Keratinocyte (primary cell): Measurements from ENCODE around the gene IGSF6. TPM values are rescaled to one million over a fixed set of nuclear protein-coding genes. Genes with fewer than 3 reads are reported as not detected.

Experiments
- DNase-seq: peaks from one replicate; pipeline ENCODE4 v3.0.0-alpha.2; 2011; ENCODE audit warnings: low read depth, missing footprints, low spot score
- FAIRE-seq: peaks from 2 replicates; lab custom pipeline; 2011; peaks lifted over from hg19 to GRCh38; lab: Jason Lieb, UNC
- H2AFZ ChIP-seq: 2 replicates; pipeline ENCODE4 v1.6.0; 2012; ENCODE audit warnings: low read length, control low read depth, inconsistent platforms; ENCODE audit not compliant: control insufficient read depth
- H3K27ac ChIP-seq: 2 replicates; pipeline ENCODE4 v1.5.1; 2011; ENCODE audit warnings: low read length; ENCODE audit not compliant: control insufficient read depth, insufficient read depth
- H3K27me3 ChIP-seq: 3 replicates; pipeline ENCODE4 v1.6.0; 2011; ENCODE audit warnings: low read length; ENCODE audit not compliant: control insufficient read depth, insufficient read depth; ENCODE audit errors: extremely low read depth
- H3K36me3 ChIP-seq, 2 experiments: 2 replicates in 1 of 2; 3 replicates in 1 of 2; pipeline ENCODE4 v1.5.1; 2011; ENCODE audit warnings: low read length in 2 of 2, mild to moderate bottlenecking in 1 of 2; ENCODE audit not compliant: control insufficient read depth in 2 of 2, insufficient read depth in 2 of 2; ENCODE audit errors: extremely low read depth in 1 of 2
- H3K4me1 ChIP-seq: 3 replicates; pipeline ENCODE4 v1.5.1; 2011; ENCODE audit warnings: low read length; ENCODE audit not compliant: control insufficient read depth, insufficient read depth; ENCODE audit errors: extremely low read depth
- H3K4me2 ChIP-seq: 3 replicates; pipeline ENCODE4 v1.6.0; 2011; ENCODE audit warnings: low read depth, low read length; ENCODE audit not compliant: control insufficient read depth, insufficient read depth; ENCODE audit errors: extremely low read depth
- H3K4me3 ChIP-seq, 3 experiments: fragments of 200-600 bp in 1 of 3; sonication (generic) in 1 of 3; 2 replicates in 2 of 3; 3 replicates in 1 of 3; pipeline ENCODE4 v1.5.1; 2011 to 2016; ENCODE audit warnings: low read length in 3 of 3, mild to moderate bottlenecking in 3 of 3, control low read depth in 2 of 3, inconsistent platforms in 1 of 3, low read depth in 1 of 3, mixed read lengths in 1 of 3, mixed run types in 1 of 3, moderate library complexity in 1 of 3; ENCODE audit not compliant: control insufficient read depth in 2 of 3, insufficient read depth in 2 of 3; ENCODE audit errors: extremely low read depth in 1 of 3
- H3K79me2 ChIP-seq: 2 replicates; pipeline ENCODE4 v1.6.0; 2012; ENCODE audit warnings: low read length; ENCODE audit not compliant: control insufficient read depth, insufficient read depth
- H3K9ac ChIP-seq: 3 replicates; pipeline ENCODE4 v1.6.0; 2011; ENCODE audit warnings: low read length; ENCODE audit not compliant: control insufficient read depth, insufficient read depth; ENCODE audit errors: extremely low read depth
- H3K9me1 ChIP-seq: 3 replicates; pipeline ENCODE4 v1.6.0; 2011; ENCODE audit warnings: low read length; ENCODE audit not compliant: control insufficient read depth, insufficient read depth; ENCODE audit errors: extremely low read depth
- H3K9me3 ChIP-seq: 2 replicates; pipeline ENCODE4 v1.5.1; 2012; ENCODE audit warnings: low read depth, low read length; ENCODE audit not compliant: control insufficient read depth
- H4K20me1 ChIP-seq: 3 replicates; pipeline ENCODE4 v1.6.0; 2011; ENCODE audit warnings: low read length; ENCODE audit not compliant: control insufficient read depth, insufficient read depth; ENCODE audit errors: extremely low read depth
- CTCF ChIP-seq, 3 experiments: IDR thresholded peaks in 1 of 3; conservative IDR thresholded peaks in 1 of 3; optimal IDR thresholded peaks in 1 of 3; 2 replicates in 2 of 3; 3 replicates in 1 of 3; pipeline versions ENCODE3 to v1.5.1; 2011; ENCODE audit warnings: low read length in 3 of 3, mild to moderate bottlenecking in 3 of 3, moderate library complexity in 2 of 3, control low read depth in 1 of 3, inconsistent platforms in 1 of 3; ENCODE audit not compliant: insufficient read depth in 2 of 3; ENCODE audit errors: extremely low read depth in 1 of 3
- EZH2 ChIP-seq: IDR thresholded peaks from one replicate; pipeline ENCODE4 v1.6.1; 2012; ENCODE audit warnings: inconsistent platforms, mild to moderate bottlenecking, low read length, moderate library complexity
- dilution Hi-C: fragments of 300-500 bp; cut with MboI; formaldehyde crosslinking; loops from one replicate; pipeline ENCODE4 v1.7.0; 2020; ENCODE audit warnings: low sequenced_read_pairs; ENCODE audit not compliant: extremely low pct_ligation_motif_present
- polyA plus RNA-seq, 5 experiments: library from polyadenylated mRNA; depleted of rRNA in 3 of 5; stranded (reverse) in 3 of 5; stranded (forward) in 1 of 5; unstranded in 1 of 5; fragments of >200 nt; gene quantifications; 1 replicate in 1 of 5; 2 replicates in 3 of 5; 3 replicates in 1 of 5; pipeline versions ENCODE4 v1.2.1 to v1.2.3, GENCODE V29; 2011 to 2012; ENCODE audit warnings: missing spikeins in 2 of 5, low read depth in 1 of 5, low replicate concordance in 1 of 5

Gene IGSF6
- polyA plus RNA-seq, 1 donor (not counting 4 experiments of a cell fraction or from before 2014, with no cell fraction given) = not detected

- FAIRE-seq (no peak), DNase-seq (no peak)
- H3K79me2 ChIP-seq = peaks cover 72% of the 10 kb centered on the region
- no peak overlapping the region for H2AFZ ChIP-seq
- H3K27me3 ChIP-seq = no peaks in the 10 kb centered on the region
- H3K9ac ChIP-seq = no peak overlapping the region
- no peak overlapping the region for H3K27ac ChIP-seq
- no peak overlapping the region for H3K4me2 ChIP-seq
- dilution Hi-C loops = no loop called here
- no peak overlapping the region for H3K4me3 ChIP-seq
- H4K20me1 ChIP-seq = no peaks in the 10 kb centered on the region
- H3K9me1 ChIP-seq = peaks cover 8% of the 10 kb centered on the region
- peaks cover 14% of the 10 kb centered on the region for H3K4me1 ChIP-seq
- H3K9me3 ChIP-seq = no peaks in the 10 kb centered on the region
- TF ChIP-seq CTCF (optimal IDR thresholded peaks at IDR 0.05 in 1 of 3, IDR thresholded peaks at IDR 0.05 in 1 of 3, conservative IDR thresholded peaks at IDR 0.05 in 1 of 3; ENCODE audit: extremely low read depth in 1 of 3, insufficient read depth in 2 of 3, low read length in 3 of 3) = no peak
- TF ChIP-seq EZH2 = no peak
- peaks cover 0 to 2% of the 10 kb centered on the region in 2 experiments for H3K36me3 ChIP-seq
Observed at GRCh38 chr16:21613361-21613760, 39.0 kb downstream of the IGSF6 start.

GRCh38 chr16:21611556-21612384, 40.6 kb downstream of the IGSF6 start:
- H3K9me3 ChIP-seq = no peaks in the 10 kb centered on the region
- no peak overlapping the region for H2AFZ ChIP-seq
- H3K79me2 ChIP-seq = peaks cover 88% of the 10 kb centered on the region
- TF ChIP-seq EZH2 (no peak), CTCF (optimal IDR thresholded peaks at IDR 0.05 in 1 of 3, IDR thresholded peaks at IDR 0.05 in 1 of 3, conservative IDR thresholded peaks at IDR 0.05 in 1 of 3; ENCODE audit: extremely low read depth in 1 of 3, insufficient read depth in 2 of 3, low read length in 3 of 3) (no peak)
- H3K27ac ChIP-seq = peak overlapping the region; percentile 33
- H3K4me2 ChIP-seq = peak overlapping the region; percentile 11
- no peak overlapping the region for H3K4me3 ChIP-seq
- peaks cover 0 to 2% of the 10 kb centered on the region in 2 experiments for H3K36me3 ChIP-seq
- H3K27me3 ChIP-seq = no peaks in the 10 kb centered on the region
- H3K4me1 ChIP-seq = peaks cover 14% of the 10 kb centered on the region
- dilution Hi-C loops = no loop called here
- no peaks in the 10 kb centered on the region for H4K20me1 ChIP-seq
- DNase-seq (no peak), FAIRE-seq (no peak)
- H3K9me1 ChIP-seq = peaks cover 8% of the 10 kb centered on the region
- peak overlapping the region; percentile 23 for H3K9ac ChIP-seq
